ENCODE data around the gene SBK2.

GRCh38 chr19:55525289-55526101 is 11.4 kb downstream of the SBK2 start:
- TF ChIP-seq, protein P1, sequence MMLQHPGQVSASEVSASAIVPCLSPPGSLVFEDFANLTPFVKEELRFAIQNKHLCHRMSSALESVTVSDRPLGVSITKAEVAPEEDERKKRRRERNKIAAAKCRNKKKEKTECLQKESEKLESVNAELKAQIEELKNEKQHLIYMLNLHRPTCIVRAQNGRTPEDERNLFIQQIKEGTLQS (CRISPR knock-in tag; conservative IDR thresholded peaks at IDR 0.05), result no peak
- TF ChIP-seq, protein P2, sequence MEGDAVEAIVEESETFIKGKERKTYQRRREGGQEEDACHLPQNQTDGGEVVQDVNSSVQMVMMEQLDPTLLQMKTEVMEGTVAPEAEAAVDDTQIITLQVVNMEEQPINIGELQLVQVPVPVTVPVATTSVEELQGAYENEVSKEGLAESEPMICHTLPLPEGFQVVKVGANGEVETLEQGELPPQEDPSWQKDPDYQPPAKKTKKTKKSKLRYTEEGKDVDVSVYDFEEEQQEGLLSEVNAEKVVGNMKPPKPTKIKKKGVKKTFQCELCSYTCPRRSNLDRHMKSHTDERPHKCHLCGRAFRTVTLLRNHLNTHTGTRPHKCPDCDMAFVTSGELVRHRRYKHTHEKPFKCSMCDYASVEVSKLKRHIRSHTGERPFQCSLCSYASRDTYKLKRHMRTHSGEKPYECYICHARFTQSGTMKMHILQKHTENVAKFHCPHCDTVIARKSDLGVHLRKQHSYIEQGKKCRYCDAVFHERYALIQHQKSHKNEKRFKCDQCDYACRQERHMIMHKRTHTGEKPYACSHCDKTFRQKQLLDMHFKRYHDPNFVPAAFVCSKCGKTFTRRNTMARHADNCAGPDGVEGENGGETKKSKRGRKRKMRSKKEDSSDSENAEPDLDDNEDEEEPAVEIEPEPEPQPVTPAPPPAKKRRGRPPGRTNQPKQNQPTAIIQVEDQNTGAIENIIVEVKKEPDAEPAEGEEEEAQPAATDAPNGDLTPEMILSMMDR (IDR thresholded peaks at IDR 0.05), result no peak
- no peak for TF ChIP-seq JUN (CRISPR knock-in tag; IDR thresholded peaks at IDR 0.05)
- no peak for TF ChIP-seq CREB1 (CRISPR knock-in tag; IDR thresholded peaks at IDR 0.05)
- no peak for TF ChIP-seq IRF2 (CRISPR knock-in tag; IDR thresholded peaks at IDR 0.05; ENCODE audit: borderline replicate concordance, low read depth)
- TF ChIP-seq USF1 (CRISPR knock-in tag; IDR thresholded peaks at IDR 0.05), result no peak
- no peak for TF ChIP-seq ATF1 (CRISPR knock-in tag; IDR thresholded peaks at IDR 0.05)
- no peak for TF ChIP-seq GABPB1 (CRISPR knock-in tag; IDR thresholded peaks at IDR 0.05)
